Stimulated activated naive CD4-positive, alpha-beta T cell treated with Interleukin-2 at 50 U/mL for 16 hours (primary cell): ENCODE results near the gene PUDP.
"Not testable (repeated sequence)": the region's sequence is repeated elsewhere in the genome, so short reads cannot be mapped to it uniquely, and the experiment has no call there.

Experiments
- DNase-seq: peaks from one replicate; lab custom pipeline; 2025; lab: John Stamatoyannopoulos, UW

The PUDP gene

GRCh38 chrX:7074148-7074907 lies 73.6 kb downstream of the PUDP start:
- no peak for DNase-seq

GRCh38 chrX:7073336-7073735 lies 74.6 kb downstream of the PUDP start:
- no peak for DNase-seq

- no peak for DNase-seq
Observed at GRCh38 chrX:7072856-7073255, 75.1 kb downstream of the PUDP start.

- no peak for DNase-seq
Observed at GRCh38 chrX:7071390-7071789, 76.6 kb downstream of the PUDP start.

- no peak for DNase-seq
Observed at GRCh38 chrX:7069556-7069955, 78.4 kb downstream of the PUDP start.

GRCh38 chrX:7068939-7069367 lies 79.0 kb downstream of the PUDP start:
- DNase-seq: no peak

GRCh38 chrX:7067256-7067655 lies 80.7 kb downstream of the PUDP start:
- no peak for DNase-seq

- no peak for DNase-seq
Observed at GRCh38 chrX:7065473-7065872, 82.5 kb downstream of the PUDP start.

- no peak for DNase-seq
Observed at GRCh38 chrX:7062903-7063302, 85.0 kb downstream of the PUDP start.

GRCh38 chrX:7062276-7062675 lies 85.7 kb downstream of the PUDP start:
- no peak for DNase-seq

GRCh38 chrX:7061429-7061828 lies 86.5 kb downstream of the PUDP start:
- no peak for DNase-seq

- no peak for DNase-seq
Observed at GRCh38 chrX:7060444-7060843, 87.5 kb downstream of the PUDP start.

- DNase-seq: no peak
Observed at GRCh38 chrX:7059859-7060258, 88.1 kb downstream of the PUDP start.

- DNase-seq: no peak
Observed at GRCh38 chrX:7059214-7059838, 88.6 kb downstream of the PUDP start.

GRCh38 chrX:7055386-7056137 lies 92.4 kb downstream of the PUDP start:
- DNase-seq: no peak

- no peak for DNase-seq
Observed at GRCh38 chrX:7054219-7055216, 93.4 kb downstream of the PUDP start.

GRCh38 chrX:7052541-7052940 lies 95.4 kb downstream of the PUDP start:
- no peak for DNase-seq

- DNase-seq: no peak
Observed at GRCh38 chrX:7050271-7050670, 97.7 kb downstream of the PUDP start.

GRCh38 chrX:7047951-7048350 lies 100.0 kb downstream of the PUDP start:
- DNase-seq: no peak

GRCh38 chrX:7045238-7045955 lies 102.6 kb downstream of the PUDP start:
- no peak for DNase-seq

GRCh38 chrX:7043796-7044433 lies 104.0 kb downstream of the PUDP start:
- not testable (repeated sequence) for DNase-seq
